HS-27A (cell line): ENCODE data around the gene MYO18A.
A peak's percentile ranks its signal among the peaks of the same experiment; 100 is the strongest.

Experiments
- DNase-seq: peaks from one replicate; pipeline ENCODE4 v3.0.0-alpha.2; 2012; ENCODE audit warnings: low read depth, missing footprints

MYO18A gene

DNA sequence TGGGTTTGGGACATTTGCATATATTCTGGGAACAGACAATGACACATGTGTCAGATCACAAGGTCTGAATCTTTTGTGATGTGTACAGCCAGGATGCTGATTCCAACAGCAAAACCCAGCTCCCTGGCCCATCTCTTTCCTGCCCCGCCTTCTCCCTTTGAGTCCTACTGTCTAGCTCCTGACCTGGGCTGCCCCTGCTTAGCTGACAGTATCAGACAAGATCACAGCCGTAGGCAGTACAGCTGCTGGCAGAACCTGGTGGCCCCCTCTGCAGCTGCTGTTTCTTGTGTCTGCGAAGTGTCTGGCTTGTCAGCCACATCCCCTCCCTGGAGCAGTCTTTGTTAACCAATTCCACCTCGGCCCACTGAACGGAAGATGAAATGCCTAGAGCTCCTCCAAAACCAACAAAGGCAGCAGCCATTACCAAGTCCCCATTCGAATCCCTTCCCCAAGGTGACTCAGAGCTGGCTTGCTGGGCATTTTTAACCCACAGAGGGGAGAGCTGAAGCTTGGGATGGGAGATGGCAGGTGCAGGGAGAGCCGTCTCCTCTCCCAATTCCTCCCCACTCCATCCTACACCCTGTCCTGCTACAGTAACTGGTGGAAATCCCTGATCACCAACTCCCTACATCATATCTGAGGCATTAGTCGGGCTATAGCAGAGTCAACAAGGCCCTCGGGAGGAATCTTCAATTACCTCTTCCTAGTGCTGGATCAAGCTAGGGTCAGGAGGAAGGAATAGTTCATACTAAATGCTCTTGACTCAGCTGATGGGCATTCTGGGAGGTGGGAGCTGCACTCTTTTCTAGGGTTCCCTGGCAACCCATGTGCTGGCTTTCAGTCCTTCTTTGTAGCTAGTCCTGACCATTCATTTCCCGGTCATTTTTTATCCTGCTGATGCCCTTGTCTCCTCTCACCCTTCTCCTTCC is 131.5 kb downstream of the MYO18A start:
- DNase-seq, result no peak

DNA sequence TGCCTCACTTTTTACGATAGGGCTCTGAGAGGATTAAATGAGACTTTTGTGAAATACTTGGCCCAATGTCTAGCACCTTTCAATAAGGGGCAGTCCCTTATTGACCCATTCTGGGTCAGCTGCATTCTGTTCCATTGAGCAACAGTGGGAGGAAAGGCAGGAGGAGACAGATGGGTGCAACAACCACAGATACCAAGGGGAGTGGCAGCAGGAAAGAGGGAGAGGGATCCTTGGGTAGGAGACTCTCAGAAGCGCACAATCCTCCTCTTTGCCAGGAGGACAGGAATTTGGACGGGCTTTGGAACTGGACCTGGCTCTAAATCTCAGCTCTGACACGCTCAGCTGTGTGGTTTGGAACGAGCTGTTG is 133.7 kb downstream of the MYO18A start:
- no peak for DNase-seq

DNA sequence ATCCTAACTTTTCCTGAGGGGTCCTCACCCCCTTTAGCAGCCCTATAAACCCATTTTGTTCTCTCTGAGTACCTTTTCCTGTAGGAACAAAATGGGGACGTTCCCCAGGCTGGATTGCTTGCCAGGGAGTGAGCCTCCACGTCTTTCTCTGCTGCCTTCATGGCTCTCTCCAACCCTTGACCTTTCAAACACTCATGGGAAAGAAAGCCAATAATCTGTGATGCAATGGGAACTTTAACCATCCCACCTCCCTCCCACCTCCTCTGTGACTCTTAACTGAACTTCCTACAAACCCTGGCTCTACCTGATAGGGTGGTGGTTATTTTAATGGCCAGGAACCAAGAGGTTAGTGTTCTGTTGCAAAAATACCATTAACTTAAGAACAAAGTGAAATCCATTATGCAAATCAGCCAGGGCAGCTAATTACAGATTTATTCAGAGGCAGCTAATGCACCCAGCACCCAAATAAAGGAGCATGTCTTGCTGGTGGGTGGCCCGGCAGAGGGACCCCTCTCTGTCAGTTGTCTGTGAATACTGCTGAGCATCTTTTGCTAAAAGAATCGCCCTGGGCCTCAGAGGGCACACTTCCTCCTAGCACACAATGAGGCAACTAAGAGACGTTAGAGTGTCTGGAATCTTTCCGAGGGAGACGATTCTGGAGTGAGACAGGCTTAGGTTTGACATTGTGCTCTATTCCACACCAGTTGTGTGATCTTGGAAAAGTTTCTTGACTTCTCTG is 134.3 kb downstream of the MYO18A start:
- no peak for DNase-seq

DNA sequence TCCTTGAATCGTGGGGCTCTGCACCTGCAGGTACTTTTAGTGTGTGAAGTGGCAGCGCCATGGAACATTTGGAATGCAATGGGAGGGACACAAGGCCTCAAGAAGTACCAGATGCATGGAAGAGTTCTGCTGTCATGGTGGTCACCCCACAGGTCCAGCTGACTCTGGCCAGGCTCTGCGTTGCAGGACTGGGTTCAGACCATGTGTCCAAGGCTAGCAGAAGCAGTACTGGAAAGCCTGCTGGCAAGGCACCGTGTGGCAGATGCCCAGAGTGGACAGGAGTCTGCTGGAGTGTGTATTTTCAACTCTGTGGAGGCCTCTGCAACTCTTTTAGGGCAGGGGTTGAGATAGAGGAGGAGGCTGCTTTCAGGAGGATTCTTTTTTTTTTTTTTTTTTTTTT is 135.2 kb downstream of the MYO18A start:
- no peak for DNase-seq

DNA sequence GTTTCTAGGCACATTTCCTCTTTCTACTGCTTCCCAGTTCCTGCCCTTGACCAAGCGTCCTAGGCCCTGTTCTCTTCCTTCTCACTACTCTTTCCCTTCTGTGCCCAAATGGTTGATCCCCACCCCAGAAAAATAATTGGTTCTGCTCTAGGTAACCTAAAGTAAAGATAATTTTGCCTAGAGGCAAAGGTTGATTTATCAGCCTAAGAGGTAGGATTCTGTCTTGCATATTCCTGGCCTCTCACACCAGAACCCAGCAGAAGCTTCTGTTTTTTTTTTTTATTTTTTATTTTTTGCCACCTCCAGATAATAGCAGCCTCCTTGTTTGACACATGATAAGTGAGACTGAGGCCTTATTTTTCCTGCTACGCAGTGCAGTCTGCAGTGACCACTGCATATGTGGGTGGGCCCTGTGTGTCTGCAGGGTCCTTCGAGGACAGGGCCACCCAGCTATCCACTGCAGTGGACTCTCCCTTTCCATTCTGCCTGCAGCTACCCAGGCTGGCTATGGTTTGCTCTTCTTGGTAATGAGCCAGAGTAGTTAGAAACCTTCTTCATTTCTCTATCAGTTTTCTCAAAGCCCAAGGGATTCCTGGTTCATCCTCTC is 136.6 kb downstream of the MYO18A start:
- DNase-seq, result no peak

DNA sequence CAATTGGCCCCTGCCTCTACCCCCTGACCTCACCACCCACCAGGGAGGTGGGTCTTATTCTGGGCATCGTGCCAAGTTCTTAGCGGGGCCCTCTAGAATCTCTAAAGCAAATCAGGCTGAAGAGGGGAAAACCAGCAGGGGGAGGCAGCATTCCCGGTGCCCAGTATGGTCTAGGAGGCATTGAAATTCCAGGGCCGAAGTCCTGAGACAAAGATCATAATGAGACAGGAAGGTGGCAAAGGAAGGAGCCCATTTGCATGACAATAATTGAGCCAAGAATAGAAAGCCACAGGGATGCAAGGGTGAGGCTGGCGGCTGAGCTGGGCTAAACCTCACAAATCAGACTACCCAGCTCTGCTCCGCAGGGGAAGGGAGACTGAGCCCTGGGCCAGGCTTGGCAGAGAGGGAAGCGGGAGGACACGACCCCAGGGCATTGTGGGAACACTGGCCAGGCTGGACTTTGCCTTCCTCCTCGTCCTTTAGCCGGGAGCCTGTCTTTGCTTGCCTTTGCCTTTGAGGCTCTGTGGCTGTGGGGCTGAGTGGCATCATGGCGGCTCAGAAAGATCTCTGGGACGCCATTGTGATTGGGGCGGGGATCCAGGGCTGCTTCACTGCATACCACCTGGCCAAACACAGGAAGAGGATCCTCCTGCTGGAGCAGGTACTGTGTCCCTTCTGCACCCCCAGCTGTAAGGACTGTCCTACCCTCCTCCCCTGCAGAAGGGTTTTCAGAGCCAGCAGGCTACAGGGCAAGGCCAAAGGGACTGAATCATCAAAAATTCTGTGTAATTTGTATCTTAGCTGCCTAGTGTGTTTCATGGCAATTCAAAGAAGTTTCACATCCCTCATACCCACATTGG is 137.3 kb downstream of the MYO18A start, which contains the start of gene PIPOX:
TSS of gene PIPOX (plus strand) at position 463 of the 860 bp plus-strand sequence. CDS start at position 548, 85 bp downstream.
- DNase-seq, result no peak

DNA sequence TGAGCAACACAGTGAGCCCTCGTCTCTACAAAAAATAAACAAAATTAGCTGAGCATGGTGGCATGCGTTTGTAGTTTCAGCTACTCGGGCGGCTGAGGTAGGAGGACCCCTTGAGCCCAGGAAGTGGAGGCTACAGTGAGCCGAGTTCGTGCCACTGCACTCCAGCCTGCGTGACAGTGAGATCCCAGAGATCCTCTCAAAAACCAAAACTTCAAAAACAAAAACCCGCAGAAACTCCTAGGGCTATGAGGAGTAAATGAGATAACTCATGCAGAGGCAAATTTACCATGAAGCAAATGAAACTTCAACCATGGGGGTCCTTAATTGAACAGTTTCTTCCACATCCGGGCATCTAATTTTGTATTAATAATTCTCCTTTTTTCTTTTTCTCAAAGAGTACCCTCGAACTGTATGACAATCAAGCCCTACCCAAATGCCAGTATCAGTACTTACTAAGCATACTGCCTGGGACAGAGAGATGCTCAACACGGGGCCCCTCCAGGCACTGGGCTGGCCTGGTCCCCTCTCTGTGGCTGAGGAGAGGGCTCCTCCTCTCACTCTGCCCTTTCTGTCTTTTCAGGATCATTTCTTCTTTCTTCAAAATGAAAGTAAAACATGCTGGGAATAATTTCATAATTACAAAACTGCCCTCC is 138.0 kb downstream of the MYO18A start:
- DNase-seq, result no peak

DNA sequence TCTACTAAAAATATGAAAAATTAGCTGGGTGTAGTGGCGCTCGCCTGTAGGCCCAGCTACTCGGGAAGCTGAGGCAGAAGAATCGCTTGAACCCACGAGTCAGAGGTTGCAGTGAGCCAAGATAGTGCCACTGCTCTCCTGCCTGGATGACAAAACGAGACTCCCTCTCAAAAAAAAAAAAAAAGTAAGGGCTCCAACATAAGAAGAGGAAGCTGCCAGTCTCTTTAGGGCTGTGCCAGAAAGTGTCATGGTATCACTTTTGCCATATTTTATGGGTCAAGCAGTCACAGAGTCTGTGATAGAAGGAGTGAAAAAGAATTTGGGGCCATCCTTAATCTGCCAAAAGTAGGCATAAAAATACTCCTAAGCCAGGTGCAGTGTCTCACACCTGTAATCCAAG is 138.6 kb downstream of the MYO18A start:
- no peak for DNase-seq

DNA sequence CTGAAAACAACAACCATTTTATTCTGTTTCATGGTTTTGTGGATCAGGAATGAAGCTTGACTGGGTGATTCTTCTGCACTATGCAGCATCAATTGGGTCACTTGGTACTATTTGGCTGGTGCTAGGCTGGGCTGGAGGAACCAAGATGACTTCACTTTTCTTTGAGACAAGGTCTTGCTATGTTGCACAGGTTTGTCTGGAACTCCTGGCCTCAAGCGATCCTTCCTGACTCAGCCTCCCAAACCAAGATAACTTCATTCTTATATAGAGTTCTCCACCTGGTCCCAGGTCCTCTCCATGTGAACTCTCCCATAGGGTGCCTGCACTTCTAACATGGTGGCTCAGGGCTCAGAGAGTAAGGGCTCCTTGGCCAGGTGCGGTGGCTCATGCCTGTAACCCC is 139.1 kb downstream of the MYO18A start:
- DNase-seq, result no peak

DNA sequence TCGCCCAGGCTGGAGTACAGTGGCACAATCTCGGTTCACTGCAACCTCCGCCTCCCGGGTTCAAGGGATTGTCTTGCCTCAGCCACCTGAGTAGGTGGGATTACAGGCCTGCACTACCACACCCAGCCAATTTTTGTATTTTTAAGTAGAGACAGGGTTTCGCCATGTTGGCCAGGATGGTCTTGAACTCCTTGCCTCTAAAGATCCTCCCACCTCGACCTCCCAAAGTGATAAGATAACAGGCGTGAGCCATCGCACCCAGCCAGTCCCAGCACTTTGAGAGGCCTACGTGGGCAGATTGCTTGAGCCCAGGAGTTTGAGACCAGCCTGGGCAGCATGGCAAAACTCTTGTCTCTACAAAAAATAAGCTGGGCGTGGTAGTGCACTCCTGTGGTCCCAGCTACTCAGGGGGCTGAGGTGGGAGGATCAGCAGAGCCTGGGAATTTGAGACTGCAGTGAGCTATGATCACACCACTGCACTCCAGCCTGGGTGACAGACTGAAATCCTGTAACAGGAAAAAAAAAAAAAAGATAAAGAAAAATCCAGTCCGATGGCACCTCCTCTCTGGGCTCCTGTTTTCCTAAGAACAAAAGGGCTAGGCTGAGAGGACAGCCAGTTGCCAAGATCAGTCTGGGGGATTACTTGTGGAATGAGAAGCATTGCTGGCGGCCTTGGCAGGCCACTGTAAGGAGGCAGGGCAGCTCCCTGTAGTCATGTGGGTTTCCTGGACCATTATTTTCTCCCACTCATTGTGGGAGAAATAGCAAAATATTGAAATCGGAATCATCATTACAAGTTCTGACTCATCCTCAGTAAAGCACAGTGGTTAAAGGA is 140.2 kb downstream of the MYO18A start:
- DNase-seq, result peak; percentile 63

DNA sequence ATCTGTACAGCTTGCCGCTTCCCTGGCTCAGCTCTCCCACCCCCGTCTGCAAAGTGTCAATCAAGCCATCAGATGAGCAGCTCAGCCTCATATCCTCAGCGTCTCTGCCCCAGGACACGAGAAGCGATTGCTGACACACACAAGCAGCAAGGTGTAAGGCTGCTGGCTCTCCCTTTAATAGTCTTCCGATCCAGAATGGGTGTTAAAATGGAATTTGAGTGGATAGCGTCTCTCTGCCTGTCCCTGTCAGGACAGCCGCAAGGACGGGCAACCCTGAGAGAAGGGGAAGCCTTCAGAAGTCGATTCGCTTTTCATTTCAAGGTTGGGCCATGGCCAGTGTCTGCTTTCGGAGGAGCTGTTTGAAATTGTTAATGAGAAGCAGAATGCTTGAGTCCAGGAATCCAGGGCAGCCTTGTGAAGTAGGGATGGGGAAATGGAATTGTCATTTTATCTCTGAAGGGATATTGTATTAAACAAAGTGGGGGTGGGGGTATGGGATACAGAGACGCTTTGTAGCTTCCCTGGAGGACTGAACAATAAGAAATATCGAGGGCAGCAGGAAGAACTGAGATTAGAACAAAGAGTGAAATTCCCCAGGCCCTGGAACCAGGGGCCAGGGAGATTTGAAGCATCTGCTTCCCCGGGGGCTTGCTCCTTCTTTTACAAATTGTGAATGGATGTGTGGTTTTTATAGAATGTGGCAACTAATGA is 142.0 kb downstream of the MYO18A start:
- no peak for DNase-seq

DNA sequence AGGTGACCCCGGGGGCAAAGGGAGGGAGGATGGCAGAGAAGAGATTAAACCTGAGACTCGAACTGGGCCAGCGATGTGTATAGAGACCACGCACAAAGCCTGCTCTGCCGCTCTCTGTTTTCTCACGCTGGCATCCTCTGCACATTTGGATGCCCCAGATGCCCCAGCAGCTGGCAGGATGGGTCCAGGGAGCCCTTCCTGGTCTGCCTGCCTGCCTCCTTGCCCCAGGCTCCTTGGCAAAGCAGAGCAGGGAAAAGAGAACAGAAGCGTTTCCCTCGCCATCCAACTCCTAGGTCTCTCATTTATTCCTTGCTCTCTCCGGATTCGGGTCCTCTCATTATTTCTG is 142.5 kb downstream of the MYO18A start:
- no peak for DNase-seq

DNA sequence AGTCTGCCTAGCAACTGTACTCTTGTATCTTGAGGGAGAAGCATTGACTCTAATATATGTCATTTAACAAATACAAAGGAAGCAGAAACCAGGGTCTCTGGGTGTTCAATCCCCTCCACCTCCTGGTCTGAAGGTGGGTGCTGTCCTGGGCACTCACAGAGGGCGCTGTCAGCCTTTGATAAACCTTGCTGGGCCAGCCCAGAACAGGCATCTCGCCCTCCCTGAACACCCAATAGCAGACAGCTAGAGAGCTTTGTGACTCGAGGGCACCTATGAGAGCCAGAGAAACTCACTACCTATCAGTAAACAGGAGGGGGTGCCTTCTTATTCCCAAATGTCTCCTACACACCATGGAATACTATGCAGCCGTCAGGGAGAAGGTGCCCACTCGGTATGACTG is 143.6 kb downstream of the MYO18A start:
- DNase-seq, result no peak

DNA sequence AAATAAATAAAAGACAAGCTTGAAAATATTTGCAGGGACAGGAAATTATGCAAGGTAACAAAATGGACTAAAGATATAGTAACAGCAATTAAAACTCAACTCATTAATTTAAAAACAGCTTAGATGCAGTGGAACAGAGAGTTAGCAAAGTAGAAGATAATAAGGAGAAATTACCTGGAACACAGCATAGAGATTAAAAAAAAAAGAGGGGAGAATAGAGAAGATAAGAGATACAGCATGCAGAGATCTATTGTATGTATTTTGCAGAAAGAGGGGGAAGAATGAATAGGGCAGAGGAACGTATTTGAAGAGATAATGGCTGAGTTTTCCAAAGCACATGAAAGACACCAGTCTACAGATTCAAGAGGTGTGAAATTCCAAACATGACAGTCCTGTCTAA is 145.7 kb downstream of the MYO18A start:
- DNase-seq, result no peak

DNA sequence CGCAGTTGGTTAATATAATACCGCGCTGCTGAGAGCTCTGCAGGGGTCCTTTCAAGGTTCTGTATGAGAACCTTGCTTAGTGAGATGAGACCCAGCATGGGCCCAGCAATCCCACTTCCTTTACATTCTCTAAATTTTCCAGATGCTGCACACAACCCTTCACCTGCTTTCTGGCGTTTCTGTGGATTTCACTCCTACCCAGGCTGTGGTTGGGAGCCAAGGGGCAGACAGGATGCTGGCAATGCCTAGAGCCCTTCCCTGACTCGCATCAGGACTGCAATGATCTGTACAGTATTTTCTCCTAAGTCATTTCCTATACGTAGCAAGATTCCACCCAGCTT is 147.4 kb downstream of the MYO18A start:
- no peak for DNase-seq

DNA sequence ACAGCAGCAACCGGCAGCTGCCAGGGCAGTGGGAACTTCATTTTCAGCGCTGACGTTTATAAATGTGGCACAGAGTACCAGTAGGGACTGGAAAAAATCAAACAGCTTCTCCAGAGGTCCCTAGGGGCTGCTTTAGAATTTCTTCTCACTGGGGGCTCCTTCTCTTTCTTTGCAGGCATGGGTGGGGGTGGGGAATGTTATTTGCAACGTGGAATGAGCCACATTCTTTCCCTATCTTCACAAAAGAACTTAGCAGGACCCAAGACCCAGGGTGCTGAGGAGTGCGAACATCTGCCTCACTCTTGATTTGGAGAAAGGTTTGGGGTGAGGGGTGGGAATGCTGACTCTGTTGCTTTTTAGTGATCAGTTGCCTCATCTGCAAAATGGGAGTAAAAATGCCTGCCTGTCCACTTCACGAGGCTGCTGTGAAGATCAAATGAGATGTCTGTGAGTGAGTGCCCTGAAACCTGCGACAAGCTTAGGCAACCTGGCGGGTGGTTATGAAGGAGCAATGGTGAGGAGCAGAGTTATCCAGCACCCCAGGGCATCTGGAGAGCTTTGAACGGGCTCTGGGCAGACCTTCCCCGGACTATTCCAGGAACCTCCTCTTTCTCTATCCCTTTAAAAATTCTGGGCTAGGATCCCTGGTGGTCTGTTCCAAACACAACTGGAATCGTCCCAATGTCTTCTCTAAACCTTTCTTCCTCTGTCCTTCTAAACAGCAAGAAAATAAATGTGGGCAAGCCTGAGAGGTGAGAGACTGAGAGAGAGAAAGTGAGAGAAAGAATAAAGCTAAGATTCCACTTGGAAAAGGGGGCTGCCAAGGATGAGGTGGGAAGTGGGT is 148.0 kb downstream of the MYO18A start:
- no peak for DNase-seq

DNA sequence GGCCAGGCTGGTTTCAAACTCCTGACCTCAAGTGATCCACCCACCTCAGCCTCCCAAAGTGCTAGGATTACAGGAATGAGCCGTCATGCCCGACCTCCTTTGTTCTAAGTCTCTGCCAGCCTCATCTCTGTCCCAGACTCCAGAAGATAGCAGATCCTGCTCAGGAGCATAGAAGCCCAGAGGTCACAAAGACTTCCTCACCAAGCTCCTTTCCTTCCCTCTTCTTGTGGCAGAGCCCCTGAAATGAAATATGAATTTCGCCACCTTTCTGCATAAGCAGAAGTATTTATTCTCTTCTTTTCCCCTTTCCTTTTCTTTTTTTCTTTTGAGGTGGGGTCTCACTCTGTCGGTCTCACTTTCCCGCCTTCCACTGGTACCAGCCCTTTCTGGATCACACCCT is 148.7 kb downstream of the MYO18A start:
- DNase-seq, result no peak

DNA sequence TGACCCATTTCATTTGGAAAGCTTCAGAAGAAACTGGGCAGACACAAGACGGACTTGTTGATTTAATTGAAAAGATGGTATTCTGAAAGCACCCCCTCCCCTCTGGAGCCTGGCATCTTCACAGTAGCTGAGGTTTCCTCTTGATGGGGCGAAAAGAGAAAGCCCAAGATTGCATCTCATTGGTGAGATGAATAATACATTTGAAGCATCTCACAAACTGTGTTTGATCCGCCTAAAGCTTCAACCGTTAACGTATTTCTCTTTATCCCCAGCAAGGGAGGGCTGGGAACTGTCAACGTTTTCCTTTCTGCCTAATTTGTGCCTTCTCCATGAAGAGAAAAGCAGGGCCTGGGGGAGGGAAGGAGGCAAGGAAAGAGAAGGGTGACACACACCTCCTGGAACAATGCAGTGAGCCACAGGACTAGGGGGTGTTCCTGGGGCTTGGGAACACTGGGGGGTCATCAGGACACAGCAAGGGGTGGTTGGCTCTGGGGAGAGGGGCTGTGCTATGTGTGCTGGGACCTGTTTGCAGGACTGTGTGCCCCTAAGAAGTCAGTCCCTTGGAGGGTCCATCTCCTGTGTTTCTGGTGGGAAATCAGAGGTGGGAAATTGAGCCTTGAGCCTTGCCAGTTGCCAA is 155.8 kb downstream of the MYO18A start:
- DNase-seq, result no peak

DNA sequence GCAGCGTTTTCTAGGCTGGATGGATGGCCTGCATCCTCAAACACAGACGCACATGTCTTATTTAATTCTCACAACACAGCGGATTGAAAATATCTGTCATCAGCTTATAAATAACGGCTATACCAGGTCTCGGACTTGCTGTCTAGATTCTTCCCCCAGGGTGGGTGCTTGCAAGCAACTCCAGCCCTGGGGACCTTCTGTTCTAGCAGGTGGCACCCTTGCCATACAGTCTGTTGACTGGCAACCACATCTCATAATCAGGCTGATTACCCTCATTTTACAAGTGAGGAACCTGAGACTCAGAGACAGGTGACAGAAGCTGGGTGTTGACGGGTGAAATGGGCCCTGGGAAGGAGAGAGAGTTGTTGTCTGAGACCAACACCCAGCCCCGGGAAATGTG is 158.1 kb downstream of the MYO18A start:
- DNase-seq, result no peak
